ENCODE data around the gene CHST3. TPM values are rescaled to one million over a fixed set of nuclear protein-coding genes. Genes with fewer than 3 reads are reported as not detected.

Gene CHST3
- total RNA-seq, 1 donor from 2014 or later = 0.83 TPM

- Mint-ChIP-seq H3K36me3 (ENCODE audit: unreplicated experiment) (peaks cover 4% of the 10 kb centered on the region), H3K4me3 (ENCODE audit: unreplicated experiment) (no peak overlapping the region), H3K9me3 (ENCODE audit: unreplicated experiment) (peaks cover 4% of the 10 kb centered on the region), H3K27me3 (ENCODE audit: unreplicated experiment) (no peaks in the 10 kb centered on the region), H3K27ac (ENCODE audit: unreplicated experiment) (no peak overlapping the region), H3K4me1 (ENCODE audit: low read depth, unreplicated experiment) (no peaks in the 10 kb centered on the region)
- no peak for TF ChIP-seq CTCF (IDR thresholded peaks at IDR 0.05; ENCODE audit: partially characterized antibody, unreplicated experiment)
- no peak for DNase-seq
Observed at GRCh38 chr10:72022228-72022627, 58.0 kb downstream of the CHST3 start.

- Mint-ChIP-seq H3K27ac (ENCODE audit: unreplicated experiment) (no peak overlapping the region), H3K27me3 (ENCODE audit: unreplicated experiment) (no peaks in the 10 kb centered on the region), H3K4me3 (ENCODE audit: unreplicated experiment) (no peak overlapping the region), H3K36me3 (ENCODE audit: unreplicated experiment) (peaks cover 5% of the 10 kb centered on the region), H3K4me1 (ENCODE audit: low read depth, unreplicated experiment) (no peaks in the 10 kb centered on the region), H3K9me3 (ENCODE audit: unreplicated experiment) (peaks cover 6% of the 10 kb centered on the region)
- DNase-seq = no peak
- no peak for TF ChIP-seq CTCF (IDR thresholded peaks at IDR 0.05; ENCODE audit: partially characterized antibody, unreplicated experiment)
Observed at GRCh38 chr10:72024596-72024995, 60.4 kb downstream of the CHST3 start.

- Mint-ChIP-seq H3K27ac (ENCODE audit: unreplicated experiment) (no peak overlapping the region), H3K36me3 (ENCODE audit: unreplicated experiment) (peaks cover 5% of the 10 kb centered on the region), H3K4me3 (ENCODE audit: unreplicated experiment) (no peak overlapping the region), H3K27me3 (ENCODE audit: unreplicated experiment) (no peaks in the 10 kb centered on the region), H3K9me3 (ENCODE audit: unreplicated experiment) (peaks cover 6% of the 10 kb centered on the region), H3K4me1 (ENCODE audit: low read depth, unreplicated experiment) (peaks cover under 1% of the 10 kb centered on the region)
- no peak for TF ChIP-seq CTCF (IDR thresholded peaks at IDR 0.05; ENCODE audit: partially characterized antibody, unreplicated experiment)
- no peak for DNase-seq
Observed at GRCh38 chr10:72025400-72025799, 61.2 kb downstream of the CHST3 start.

- no peak for TF ChIP-seq CTCF (IDR thresholded peaks at IDR 0.05; ENCODE audit: partially characterized antibody, unreplicated experiment)
- peaks cover 2% of the 10 kb centered on the region for H3K4me1 Mint-ChIP-seq (ENCODE audit: low read depth, unreplicated experiment)
- no peaks in the 10 kb centered on the region for H3K27me3 Mint-ChIP-seq (ENCODE audit: unreplicated experiment)
- peaks cover 6% of the 10 kb centered on the region for H3K9me3 Mint-ChIP-seq (ENCODE audit: unreplicated experiment)
- no peak overlapping the region for H3K4me3 Mint-ChIP-seq (ENCODE audit: unreplicated experiment)
- peaks cover 5% of the 10 kb centered on the region for H3K36me3 Mint-ChIP-seq (ENCODE audit: unreplicated experiment)
- no peak for DNase-seq
- H3K27ac Mint-ChIP-seq (ENCODE audit: unreplicated experiment) = no peak overlapping the region
Observed at GRCh38 chr10:72025832-72026231, 61.6 kb downstream of the CHST3 start.

- no peak for TF ChIP-seq CTCF (IDR thresholded peaks at IDR 0.05; ENCODE audit: partially characterized antibody, unreplicated experiment)
- Mint-ChIP-seq H3K36me3 (ENCODE audit: unreplicated experiment) (peaks cover 5% of the 10 kb centered on the region), H3K9me3 (ENCODE audit: unreplicated experiment) (peaks cover 6% of the 10 kb centered on the region), H3K27me3 (ENCODE audit: unreplicated experiment) (no peaks in the 10 kb centered on the region), H3K4me3 (ENCODE audit: unreplicated experiment) (no peak overlapping the region), H3K27ac (ENCODE audit: unreplicated experiment) (no peak overlapping the region), H3K4me1 (ENCODE audit: low read depth, unreplicated experiment) (peaks cover 2% of the 10 kb centered on the region)
- no peak for DNase-seq
Observed at GRCh38 chr10:72026278-72027111, 62.3 kb downstream of the CHST3 start.

Data from glutamatergic neuron (in vitro differentiated cells).